Measurements from ENCODE around the gene ZG16B.
A peak's percentile ranks its signal among the peaks of the same experiment; 100 is the strongest.

The ZG16B gene

GRCh38 chr16:2846511-2847310 is 16.6 kb downstream of the ZG16B start:
- TF ChIP-seq, protein P1, sequence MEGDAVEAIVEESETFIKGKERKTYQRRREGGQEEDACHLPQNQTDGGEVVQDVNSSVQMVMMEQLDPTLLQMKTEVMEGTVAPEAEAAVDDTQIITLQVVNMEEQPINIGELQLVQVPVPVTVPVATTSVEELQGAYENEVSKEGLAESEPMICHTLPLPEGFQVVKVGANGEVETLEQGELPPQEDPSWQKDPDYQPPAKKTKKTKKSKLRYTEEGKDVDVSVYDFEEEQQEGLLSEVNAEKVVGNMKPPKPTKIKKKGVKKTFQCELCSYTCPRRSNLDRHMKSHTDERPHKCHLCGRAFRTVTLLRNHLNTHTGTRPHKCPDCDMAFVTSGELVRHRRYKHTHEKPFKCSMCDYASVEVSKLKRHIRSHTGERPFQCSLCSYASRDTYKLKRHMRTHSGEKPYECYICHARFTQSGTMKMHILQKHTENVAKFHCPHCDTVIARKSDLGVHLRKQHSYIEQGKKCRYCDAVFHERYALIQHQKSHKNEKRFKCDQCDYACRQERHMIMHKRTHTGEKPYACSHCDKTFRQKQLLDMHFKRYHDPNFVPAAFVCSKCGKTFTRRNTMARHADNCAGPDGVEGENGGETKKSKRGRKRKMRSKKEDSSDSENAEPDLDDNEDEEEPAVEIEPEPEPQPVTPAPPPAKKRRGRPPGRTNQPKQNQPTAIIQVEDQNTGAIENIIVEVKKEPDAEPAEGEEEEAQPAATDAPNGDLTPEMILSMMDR (IDR thresholded peaks at IDR 0.05; ENCODE audit: low read depth, low read length): no peak
- no peak overlapping the region for H3K4me3 ChIP-seq (ENCODE audit: low read depth, low read length)

DNA sequence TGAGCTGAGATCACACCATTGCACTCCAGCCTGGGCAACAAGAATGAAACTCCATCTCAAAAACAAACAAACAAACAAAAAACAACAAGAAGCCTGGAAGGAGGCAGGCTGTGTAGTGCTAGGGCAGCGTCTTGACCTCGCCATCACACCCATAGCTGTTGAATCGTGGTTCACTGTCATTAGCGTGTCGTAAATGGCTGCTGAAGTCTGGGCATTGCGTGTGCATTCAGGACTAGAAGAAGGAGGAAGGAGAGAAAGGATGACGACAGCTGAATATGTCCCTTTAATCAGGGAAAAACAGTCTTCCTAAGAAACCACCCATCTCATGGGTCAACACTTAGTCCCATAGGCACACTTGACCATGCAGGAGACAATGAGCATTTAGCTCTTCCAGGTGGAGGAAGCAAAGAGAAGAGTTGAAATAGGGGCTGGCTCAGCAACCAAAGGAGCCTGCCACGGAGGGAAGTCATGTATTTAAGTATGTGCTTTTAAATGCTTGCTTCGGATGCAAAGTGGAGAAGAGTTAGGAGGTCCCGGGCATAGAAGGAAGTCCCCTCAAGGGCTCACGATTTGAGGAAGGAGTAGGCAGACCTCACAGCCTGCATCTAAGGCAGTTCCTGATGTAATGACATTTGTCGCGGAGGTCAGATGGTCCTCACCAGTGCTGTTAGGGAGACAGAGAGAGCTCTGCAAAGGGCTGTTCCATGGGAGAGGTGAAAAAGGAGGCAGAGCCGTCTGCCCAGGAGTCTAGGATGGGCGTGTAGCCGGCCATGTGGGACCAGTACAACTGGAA is 19.0 kb downstream of the ZG16B start:
- TF ChIP-seq, protein P1 (IDR thresholded peaks at IDR 0.05; ENCODE audit: low read depth, low read length): no peak

GRCh38 chr16:2852003-2852730 is 22.1 kb downstream of the ZG16B start:
- H3K4me3 ChIP-seq (ENCODE audit: low read depth, low read length): no peak overlapping the region
- TF ChIP-seq, protein P1 (IDR thresholded peaks at IDR 0.05; ENCODE audit: low read depth, low read length): no peak

More for the DNA sequence above, 19.0 kb downstream of the ZG16B start:
- H3K4me3 ChIP-seq (ENCODE audit: low read depth, low read length): no peak overlapping the region

GRCh38 chr16:2852731-2853507 is 22.8 kb downstream of the ZG16B start:
- H3K4me3 ChIP-seq (ENCODE audit: low read depth, low read length): no peak overlapping the region
- TF ChIP-seq, protein P1 (IDR thresholded peaks at IDR 0.05; ENCODE audit: low read depth, low read length): no peak

DNA sequence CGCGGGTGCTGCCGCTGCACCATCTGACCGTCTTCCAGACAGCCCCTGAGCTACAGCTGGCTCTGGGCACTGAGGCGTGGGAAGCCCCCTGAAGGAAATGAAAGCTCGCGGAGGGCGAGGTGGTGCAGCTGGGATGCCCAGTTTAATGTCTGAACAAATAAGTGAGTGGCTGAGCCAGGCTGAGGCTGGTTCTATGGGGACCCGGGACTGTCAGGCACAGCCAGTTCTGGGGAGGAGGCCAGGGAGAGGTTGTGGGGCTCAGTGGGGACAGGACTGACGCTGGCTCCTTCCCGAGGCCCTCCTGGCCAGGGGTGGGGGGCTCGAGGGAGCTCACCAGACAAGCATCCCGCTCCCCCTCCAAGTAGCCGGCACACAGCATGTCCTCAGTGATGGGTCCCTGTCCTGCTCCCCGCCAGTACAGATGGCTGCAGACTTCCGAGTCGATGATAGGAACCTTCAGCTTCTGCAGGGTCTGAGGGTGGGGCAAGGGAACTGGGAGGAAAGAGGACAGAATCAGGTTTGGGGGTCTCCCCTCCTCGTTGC is 23.5 kb downstream of the ZG16B start:
- no peak overlapping the region for H3K4me3 ChIP-seq (ENCODE audit: low read depth, low read length)
- TF ChIP-seq, protein P1 (IDR thresholded peaks at IDR 0.05; ENCODE audit: low read depth, low read length): no peak

- TF ChIP-seq, protein P1 (IDR thresholded peaks at IDR 0.05; ENCODE audit: low read depth, low read length): peak; percentile 37; the same call in 1 of the 2 replicates
- H3K4me3 ChIP-seq (ENCODE audit: low read depth, low read length): no peak overlapping the region
Observed at GRCh38 chr16:2854700-2855309, 24.7 kb downstream of the ZG16B start.

Data from WI38 (cell line).